Measurements from ENCODE around the gene COPZ1. TPM values are rescaled to one million over a fixed set of nuclear protein-coding genes. Genes with fewer than 3 reads are reported as not detected.

The COPZ1 gene
- total and polyA plus RNA-seq, 9 of the 15 experiments (the other 6 are each of a cell fraction or from before 2014, with no cell fraction given) = 137 to 487 (median 233) TPM

- no peak for TF ChIP-seq XRCC5 (IDR thresholded peaks at IDR 0.05; ENCODE audit: low read depth, low read length)
- no peak; a peak in 1 of 4 replicates for TF ChIP-seq FOXK2 (conservative IDR thresholded peaks at IDR 0.05 in 1 of 2, IDR thresholded peaks at IDR 0.05 in 1 of 2; ENCODE audit: low read depth in 2 of 2)
- peak; percentile 72; the same call in 1 of the 2 replicates for TF ChIP-seq DPF2 (IDR thresholded peaks at IDR 0.05)
- no peak for TF ChIP-seq ZNF274 (IDR thresholded peaks at IDR 0.05; ENCODE audit: borderline replicate concordance, low read depth, low read length)
- TF ChIP-seq POLR3G (IDR thresholded peaks at IDR 0.05; ENCODE audit: extremely low read depth, insufficient read length, insufficient replicate concordance) = no peak
- no peak for TF ChIP-seq ZNF696 (CRISPR knock-in tag; conservative IDR thresholded peaks at IDR 0.05)
- TF ChIP-seq ZNF79 (CRISPR knock-in tag; IDR thresholded peaks at IDR 0.05; ENCODE audit: low read depth) = no peak
- TF ChIP-seq ZKSCAN3 (CRISPR knock-in tag; IDR thresholded peaks at IDR 0.05) = no peak
- no peak for TF ChIP-seq ILK (tag; IDR thresholded peaks at IDR 0.05; ENCODE audit: borderline replicate concordance, low read depth)
- no peak for TF ChIP-seq HDAC6 (IDR thresholded peaks at IDR 0.05; ENCODE audit: low read depth, low read length)
- TF ChIP-seq ATF2 (CRISPR knock-in tag; IDR thresholded peaks at IDR 0.05) = no peak
- no peak for TF ChIP-seq GTF3C2 (IDR thresholded peaks at IDR 0.05; ENCODE audit: borderline replicate concordance, extremely low read depth, insufficient read length)
- TF ChIP-seq SMARCA4 (IDR thresholded peaks at IDR 0.05) = peak; percentile 52
- TF ChIP-seq, protein P1, sequence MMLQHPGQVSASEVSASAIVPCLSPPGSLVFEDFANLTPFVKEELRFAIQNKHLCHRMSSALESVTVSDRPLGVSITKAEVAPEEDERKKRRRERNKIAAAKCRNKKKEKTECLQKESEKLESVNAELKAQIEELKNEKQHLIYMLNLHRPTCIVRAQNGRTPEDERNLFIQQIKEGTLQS (IDR thresholded peaks at IDR 0.05) = no peak
- TF ChIP-seq, protein P1 (CRISPR knock-in tag; conservative IDR thresholded peaks at IDR 0.05) = no peak
- no peak for TF ChIP-seq EP400 (IDR thresholded peaks at IDR 0.05)
- peak; percentile 86 for TF ChIP-seq SMAD1 (IDR thresholded peaks at IDR 0.05; ENCODE audit: low read depth, low read length, partially characterized antibody)
- no peak for TF ChIP-seq ZNF77 (CRISPR knock-in tag; IDR thresholded peaks at IDR 0.05)
- TF ChIP-seq ZNF253 (CRISPR knock-in tag; conservative IDR thresholded peaks at IDR 0.05) = no peak
- no peak for TF ChIP-seq HINFP (tag; conservative IDR thresholded peaks at IDR 0.05; ENCODE audit: low read depth)
- peak; percentile 81 for TF ChIP-seq HMGN3 (IDR thresholded peaks at IDR 0.05; ENCODE audit: borderline replicate concordance, extremely low read depth, insufficient read length, low read depth, low read length)
- TF ChIP-seq MEF2A (IDR thresholded peaks at IDR 0.05; ENCODE audit: control insufficient read depth, low read depth, low read length) = no peak
Measured at GRCh38 chr12:54306925-54307741, 17.8 kb upstream of the COPZ1 start (continued).
